ENCODE data around the gene FAT3.

Gene FAT3

GRCh38 chr11:92227959-92228935 lies 3.6 kb downstream of the FAT3 start:
- no peak for DNase-seq (ENCODE audit: low read depth)

GRCh38 chr11:92236856-92237255 lies 12.2 kb downstream of the FAT3 start:
- no peak for DNase-seq (ENCODE audit: low read depth)

GRCh38 chr11:92240916-92241315 lies 16.3 kb downstream of the FAT3 start:
- no peak for DNase-seq (ENCODE audit: low read depth)

GRCh38 chr11:92245700-92246271 lies 21.2 kb downstream of the FAT3 start:
- DNase-seq (ENCODE audit: low read depth), result no peak

GRCh38 chr11:92246630-92247029 lies 22.0 kb downstream of the FAT3 start:
- DNase-seq (ENCODE audit: low read depth), result no peak

GRCh38 chr11:92249156-92249753 lies 24.6 kb downstream of the FAT3 start:
- DNase-seq (ENCODE audit: low read depth), result no peak

- DNase-seq (ENCODE audit: low read depth), result peak; percentile 2
Measured at GRCh38 chr11:92251980-92252379, 27.4 kb downstream of the FAT3 start.

GRCh38 chr11:92253421-92253820 lies 28.8 kb downstream of the FAT3 start:
- no peak for DNase-seq (ENCODE audit: low read depth)

GRCh38 chr11:92253945-92254344 lies 29.3 kb downstream of the FAT3 start:
- DNase-seq (ENCODE audit: low read depth), result no peak

GRCh38 chr11:92257536-92257935 lies 32.9 kb downstream of the FAT3 start:
- DNase-seq (ENCODE audit: low read depth), result no peak

- no peak for DNase-seq (ENCODE audit: low read depth)
Measured at GRCh38 chr11:92259861-92260260, 35.2 kb downstream of the FAT3 start.

GRCh38 chr11:92264350-92264749 lies 39.7 kb downstream of the FAT3 start:
- no peak for DNase-seq (ENCODE audit: low read depth)

GRCh38 chr11:92266806-92267205 lies 42.2 kb downstream of the FAT3 start:
- DNase-seq (ENCODE audit: low read depth), result no peak

GRCh38 chr11:92267278-92267677 lies 42.7 kb downstream of the FAT3 start:
- no peak for DNase-seq (ENCODE audit: low read depth)

GRCh38 chr11:92267968-92268367 lies 43.4 kb downstream of the FAT3 start:
- no peak for DNase-seq (ENCODE audit: low read depth)

- no peak for DNase-seq (ENCODE audit: low read depth)
Measured at GRCh38 chr11:92268546-92268945, 43.9 kb downstream of the FAT3 start.

GRCh38 chr11:92269021-92269420 lies 44.4 kb downstream of the FAT3 start:
- peak; percentile 54 for DNase-seq (ENCODE audit: low read depth)

GRCh38 chr11:92269841-92270240 lies 45.2 kb downstream of the FAT3 start:
- DNase-seq (ENCODE audit: low read depth), result no peak

- no peak for DNase-seq (ENCODE audit: low read depth)
Measured at GRCh38 chr11:92272651-92273050, 48.0 kb downstream of the FAT3 start.
